Measurements from ENCODE around the gene TAAR8. TPM values are rescaled to one million over a fixed set of nuclear protein-coding genes. Genes with fewer than 3 reads are reported as not detected.

The TAAR8 gene
- total and polyA plus RNA-seq, 2 of the 13 experiments (the other 11 are each of a cell fraction or from before 2014, with no cell fraction given), result 0.07 TPM; not detected in 1

DNA sequence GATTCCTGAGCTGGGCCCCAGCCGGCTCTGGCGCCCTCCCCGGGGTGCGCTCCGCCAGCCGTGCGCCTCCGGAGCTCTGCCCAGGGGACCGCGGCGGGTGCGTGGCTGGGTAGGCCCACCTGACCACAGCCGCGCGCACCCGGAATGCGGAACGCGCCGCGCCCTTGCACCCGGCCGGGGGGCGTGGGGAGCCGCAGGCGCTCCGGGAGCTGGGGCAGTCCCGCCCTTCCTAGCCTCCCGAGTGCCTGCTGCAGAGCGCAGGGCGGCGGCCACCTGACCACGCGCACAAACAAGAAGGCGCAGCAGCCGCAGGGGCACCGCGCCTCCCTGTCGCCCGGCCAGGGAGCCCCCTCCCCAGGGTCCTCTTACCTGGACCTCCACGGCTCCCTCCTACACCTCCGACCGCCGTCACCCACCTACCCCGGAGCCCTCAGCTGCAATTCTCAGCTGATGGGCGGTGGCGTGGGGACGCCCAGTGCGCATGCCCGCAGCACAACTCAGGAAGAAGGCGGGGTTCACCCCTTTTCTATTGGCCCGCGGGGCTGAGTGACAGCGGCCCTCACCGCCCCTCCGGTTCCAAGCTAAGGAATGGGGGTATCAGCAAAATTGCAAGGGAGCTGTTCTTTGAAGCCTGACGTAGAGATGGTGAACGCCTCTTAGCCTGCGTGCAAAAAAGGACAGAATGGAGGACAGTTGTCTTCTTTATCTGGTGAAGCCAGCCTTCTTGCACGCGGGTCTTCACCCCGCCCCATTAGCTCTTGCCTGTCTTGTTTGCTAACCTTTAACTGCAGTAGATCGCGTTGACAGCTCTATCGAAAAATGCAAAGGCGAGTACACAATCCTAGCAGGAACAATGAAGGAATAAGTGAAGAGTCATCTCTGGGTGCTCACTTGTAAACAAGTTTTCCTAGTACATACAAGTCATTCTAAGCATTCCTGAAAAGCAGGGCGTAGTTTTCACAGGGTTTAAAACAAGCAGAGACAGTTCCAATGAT, 39.5 kb upstream of the TAAR8 start, which contains the start of gene STX7 (continued):
- TF ChIP-seq, protein P1, sequence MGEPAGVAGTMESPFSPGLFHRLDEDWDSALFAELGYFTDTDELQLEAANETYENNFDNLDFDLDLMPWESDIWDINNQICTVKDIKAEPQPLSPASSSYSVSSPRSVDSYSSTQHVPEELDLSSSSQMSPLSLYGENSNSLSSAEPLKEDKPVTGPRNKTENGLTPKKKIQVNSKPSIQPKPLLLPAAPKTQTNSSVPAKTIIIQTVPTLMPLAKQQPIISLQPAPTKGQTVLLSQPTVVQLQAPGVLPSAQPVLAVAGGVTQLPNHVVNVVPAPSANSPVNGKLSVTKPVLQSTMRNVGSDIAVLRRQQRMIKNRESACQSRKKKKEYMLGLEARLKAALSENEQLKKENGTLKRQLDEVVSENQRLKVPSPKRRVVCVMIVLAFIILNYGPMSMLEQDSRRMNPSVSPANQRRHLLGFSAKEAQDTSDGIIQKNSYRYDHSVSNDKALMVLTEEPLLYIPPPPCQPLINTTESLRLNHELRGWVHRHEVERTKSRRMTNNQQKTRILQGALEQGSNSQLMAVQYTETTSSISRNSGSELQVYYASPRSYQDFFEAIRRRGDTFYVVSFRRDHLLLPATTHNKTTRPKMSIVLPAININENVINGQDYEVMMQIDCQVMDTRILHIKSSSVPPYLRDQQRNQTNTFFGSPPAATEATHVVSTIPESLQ (CRISPR knock-in tag; conservative IDR thresholded peaks at IDR 0.05), result peak; percentile 18; the same call in 1 of the 2 replicates
- TF ChIP-seq NFIB (CRISPR knock-in tag; IDR thresholded peaks at IDR 0.05; ENCODE audit: borderline replicate concordance), result no peak
- TF ChIP-seq ZNF333 (CRISPR knock-in tag; IDR thresholded peaks at IDR 0.05; ENCODE audit: borderline replicate concordance), result peak; percentile 86; the same call in 1 of the 2 replicates
- TF ChIP-seq ZNF788 (CRISPR knock-in tag; IDR thresholded peaks at IDR 0.05; ENCODE audit: borderline replicate concordance), result peak; percentile 94
- TF ChIP-seq SIX1 (CRISPR knock-in tag; IDR thresholded peaks at IDR 0.05; ENCODE audit: borderline replicate concordance), result no peak
- no peak for TF ChIP-seq GZF1 (CRISPR knock-in tag; IDR thresholded peaks at IDR 0.05)
- peak; percentile 81 for TF ChIP-seq MYC (CRISPR knock-in tag; IDR thresholded peaks at IDR 0.05; ENCODE audit: borderline replicate concordance)
- TF ChIP-seq, protein P2, sequence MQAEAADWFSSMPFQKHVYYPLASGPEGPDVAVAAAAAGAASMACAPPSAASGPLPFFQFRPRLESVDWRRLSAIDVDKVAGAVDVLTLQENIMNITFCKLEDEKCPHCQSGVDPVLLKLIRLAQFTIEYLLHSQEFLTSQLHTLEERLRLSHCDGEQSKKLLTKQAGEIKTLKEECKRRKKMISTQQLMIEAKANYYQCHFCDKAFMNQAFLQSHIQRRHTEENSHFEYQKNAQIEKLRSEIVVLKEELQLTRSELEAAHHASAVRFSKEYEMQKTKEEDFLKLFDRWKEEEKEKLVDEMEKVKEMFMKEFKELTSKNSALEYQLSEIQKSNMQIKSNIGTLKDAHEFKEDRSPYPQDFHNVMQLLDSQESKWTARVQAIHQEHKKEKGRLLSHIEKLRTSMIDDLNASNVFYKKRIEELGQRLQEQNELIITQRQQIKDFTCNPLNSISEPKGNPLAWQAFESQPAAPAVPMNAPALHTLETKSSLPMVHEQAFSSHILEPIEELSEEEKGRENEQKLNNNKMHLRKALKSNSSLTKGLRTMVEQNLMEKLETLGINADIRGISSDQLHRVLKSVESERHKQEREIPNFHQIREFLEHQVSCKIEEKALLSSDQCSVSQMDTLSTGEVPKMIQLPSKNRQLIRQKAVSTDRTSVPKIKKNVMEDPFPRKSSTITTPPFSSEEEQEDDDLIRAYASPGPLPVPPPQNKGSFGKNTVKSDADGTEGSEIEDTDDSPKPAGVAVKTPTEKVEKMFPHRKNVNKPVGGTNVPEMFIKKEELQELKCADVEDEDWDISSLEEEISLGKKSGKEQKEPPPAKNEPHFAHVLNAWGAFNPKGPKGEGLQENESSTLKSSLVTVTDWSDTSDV (CRISPR knock-in tag; IDR thresholded peaks at IDR 0.05), result no peak; the same call in 1 of the 2 replicates
- TF ChIP-seq ZNF772 (CRISPR knock-in tag; IDR thresholded peaks at IDR 0.05), result peak; percentile 82; the same call in 1 of the 2 replicates
- TF ChIP-seq ZNF879 (CRISPR knock-in tag; IDR thresholded peaks at IDR 0.05), result 0 out of 2 replicates have a peak, but pooled peaks have one; percentile 27
- peak; percentile 67; the same call in 2 of the 3 replicates for TF ChIP-seq MXI1 (IDR thresholded peaks at IDR 0.05; ENCODE audit: borderline replicate concordance, low read depth, low read length)
- peak; percentile 95; the same call in 1 of the 2 replicates for TF ChIP-seq NFKB2 (CRISPR knock-in tag; IDR thresholded peaks at IDR 0.05; ENCODE audit: borderline replicate concordance)
- peak; percentile 45 for TF ChIP-seq NCOA2 (CRISPR knock-in tag; IDR thresholded peaks at IDR 0.05)
- no peak for TF ChIP-seq NPAS2 (CRISPR knock-in tag; IDR thresholded peaks at IDR 0.05; ENCODE audit: borderline replicate concordance)
- TF ChIP-seq, protein P3, sequence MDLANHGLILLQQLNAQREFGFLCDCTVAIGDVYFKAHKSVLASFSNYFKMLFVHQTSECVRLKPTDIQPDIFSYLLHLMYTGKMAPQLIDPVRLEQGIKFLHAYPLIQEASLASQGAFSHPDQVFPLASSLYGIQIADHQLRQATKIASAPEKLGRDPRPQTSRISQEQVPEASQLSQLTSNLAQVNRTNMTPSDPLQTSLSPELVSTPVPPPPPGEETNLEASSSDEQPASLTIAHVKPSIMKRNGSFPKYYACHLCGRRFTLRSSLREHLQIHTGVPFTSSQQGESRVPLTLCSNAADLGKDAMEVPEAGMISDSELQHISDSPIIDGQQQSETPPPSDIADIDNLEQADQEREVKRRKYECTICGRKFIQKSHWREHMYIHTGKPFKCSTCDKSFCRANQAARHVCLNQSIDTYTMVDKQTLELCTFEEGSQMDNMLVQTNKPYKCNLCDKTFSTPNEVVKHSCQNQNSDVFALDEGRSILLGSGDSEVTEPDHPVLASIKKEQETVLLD (CRISPR knock-in tag; IDR thresholded peaks at IDR 0.05; ENCODE audit: low read depth), result no peak
- TF ChIP-seq SKI (IDR thresholded peaks at IDR 0.05; ENCODE audit: partially characterized antibody), result peak; percentile 79
- no peak for TF ChIP-seq NFE2 (CRISPR knock-in tag; IDR thresholded peaks at IDR 0.05)
- peak; percentile 57; the same call in 1 of the 2 replicates for TF ChIP-seq NR2C2 (CRISPR knock-in tag; IDR thresholded peaks at IDR 0.05; ENCODE audit: borderline replicate concordance)
- 0 out of 2 replicates have a peak, but pooled peaks have one; percentile 7 for TF ChIP-seq STAT5B (CRISPR knock-in tag; IDR thresholded peaks at IDR 0.05)
- TF ChIP-seq ZNF234 (CRISPR knock-in tag; conservative IDR thresholded peaks at IDR 0.05), result peak; percentile 73; the same call in 1 of the 2 replicates
- 0 out of 2 replicates have a peak, but pooled peaks have one; percentile 44 for TF ChIP-seq ZNF549 (CRISPR knock-in tag; IDR thresholded peaks at IDR 0.05)
- TF ChIP-seq ZNF33B (CRISPR knock-in tag; IDR thresholded peaks at IDR 0.05), result peak; percentile 96
- TF ChIP-seq TCF7L2 (IDR thresholded peaks at IDR 0.05; ENCODE audit: low read depth, low read length), result no peak

Data from HepG2 (cell line).